Measurements from ENCODE around the gene ZNF462. TPM values are rescaled to one million over a fixed set of nuclear protein-coding genes. Genes with fewer than 3 reads are reported as not detected.

The ZNF462 gene
- total RNA-seq, 1 donor from 2014 or later = 98.3 TPM

- peaks cover 14% of the 10 kb centered on the region for H3K36me3 Mint-ChIP-seq (ENCODE audit: low read depth, unreplicated experiment)
- no peak for DNase-seq (ENCODE audit: low spot score)
- no peaks in the 10 kb centered on the region for H3K9me3 Mint-ChIP-seq (ENCODE audit: unreplicated experiment)
- peaks cover 17% of the 10 kb centered on the region for H3K27me3 Mint-ChIP-seq (ENCODE audit: unreplicated experiment)
- H3K4me1 Mint-ChIP-seq (ENCODE audit: unreplicated experiment) = peaks cover 71% of the 10 kb centered on the region
- peak overlapping the region; percentile 98 for H3K4me3 Mint-ChIP-seq (ENCODE audit: unreplicated experiment)
- peak overlapping the region; percentile 96 for H3K27ac Mint-ChIP-seq (ENCODE audit: unreplicated experiment)
- TF ChIP-seq CTCF (IDR thresholded peaks at IDR 0.05; ENCODE audit: unreplicated experiment) = no peak
These were observed 1.6 kb downstream of the ZNF462 start for GRCh38 chr9:106864373-106865143.

- H3K36me3 Mint-ChIP-seq (ENCODE audit: low read depth, unreplicated experiment) = peaks cover 14% of the 10 kb centered on the region
These were observed 3.3 kb downstream of the ZNF462 start for GRCh38 chr9:106866243-106866642.

GRCh38 chr9:106867286-106867685 is 4.3 kb downstream of the ZNF462 start:
- Mint-ChIP-seq H3K36me3 (ENCODE audit: low read depth, unreplicated experiment) (peaks cover 14% of the 10 kb centered on the region), H3K27me3 (ENCODE audit: unreplicated experiment) (peaks cover 8% of the 10 kb centered on the region), H3K4me3 (ENCODE audit: unreplicated experiment) (no peak overlapping the region), H3K27ac (ENCODE audit: unreplicated experiment) (no peak overlapping the region), H3K4me1 (ENCODE audit: unreplicated experiment) (peaks cover 65% of the 10 kb centered on the region), H3K9me3 (ENCODE audit: unreplicated experiment) (no peaks in the 10 kb centered on the region)
- no peak for TF ChIP-seq CTCF (IDR thresholded peaks at IDR 0.05; ENCODE audit: unreplicated experiment)
- no peak for DNase-seq (ENCODE audit: low spot score)

More at GRCh38 chr9:106866243-106866642, 3.3 kb downstream of the ZNF462 start:
- no peak overlapping the region for H3K4me3 Mint-ChIP-seq (ENCODE audit: unreplicated experiment)
- no peaks in the 10 kb centered on the region for H3K9me3 Mint-ChIP-seq (ENCODE audit: unreplicated experiment)
- TF ChIP-seq CTCF (IDR thresholded peaks at IDR 0.05; ENCODE audit: unreplicated experiment) = no peak
- no peak for DNase-seq (ENCODE audit: low spot score)
- no peak overlapping the region for H3K27ac Mint-ChIP-seq (ENCODE audit: unreplicated experiment)
- H3K27me3 Mint-ChIP-seq (ENCODE audit: unreplicated experiment) = peaks cover 11% of the 10 kb centered on the region
- peaks cover 70% of the 10 kb centered on the region for H3K4me1 Mint-ChIP-seq (ENCODE audit: unreplicated experiment)

GRCh38 chr9:106868087-106868486 is 5.1 kb downstream of the ZNF462 start:
- Mint-ChIP-seq H3K9me3 (ENCODE audit: unreplicated experiment) (no peaks in the 10 kb centered on the region), H3K27me3 (ENCODE audit: unreplicated experiment) (peaks cover 6% of the 10 kb centered on the region), H3K27ac (ENCODE audit: unreplicated experiment) (no peak overlapping the region), H3K4me3 (ENCODE audit: unreplicated experiment) (peak overlapping the region; percentile 8), H3K36me3 (ENCODE audit: low read depth, unreplicated experiment) (peaks cover 9% of the 10 kb centered on the region), H3K4me1 (ENCODE audit: unreplicated experiment) (peaks cover 62% of the 10 kb centered on the region)
- no peak for TF ChIP-seq CTCF (IDR thresholded peaks at IDR 0.05; ENCODE audit: unreplicated experiment)
- DNase-seq (ENCODE audit: low spot score) = no peak

GRCh38 chr9:106868565-106868964 is 5.6 kb downstream of the ZNF462 start:
- H3K36me3 Mint-ChIP-seq (ENCODE audit: low read depth, unreplicated experiment) = peaks cover 9% of the 10 kb centered on the region
- no peaks in the 10 kb centered on the region for H3K9me3 Mint-ChIP-seq (ENCODE audit: unreplicated experiment)
- TF ChIP-seq CTCF (IDR thresholded peaks at IDR 0.05; ENCODE audit: unreplicated experiment) = no peak
- peaks cover 6% of the 10 kb centered on the region for H3K27me3 Mint-ChIP-seq (ENCODE audit: unreplicated experiment)
- H3K27ac Mint-ChIP-seq (ENCODE audit: unreplicated experiment) = no peak overlapping the region
- H3K4me3 Mint-ChIP-seq (ENCODE audit: unreplicated experiment) = peak overlapping the region; percentile 8
- peaks cover 63% of the 10 kb centered on the region for H3K4me1 Mint-ChIP-seq (ENCODE audit: unreplicated experiment)
- DNase-seq (ENCODE audit: low spot score) = no peak

Measured in endothelial cell (in vitro differentiated cells).